RWPE1 (cell line): ENCODE data around the gene SLC2A13.

Experiments used
- CTCF ChIA-PET: fragments of 350-600 bp; sonication (Branson Sonifier 250); formaldehyde crosslinking; extraction: SDS; loops from one replicate; lab custom pipeline; 2021; lab: Yijun Ruan, JAX
- POLR2A ChIA-PET: fragments of 400-600 bp; formaldehyde crosslinking; extraction: SDS; loops from one replicate; lab custom pipeline; 2020; ENCODE audit warnings: antibody characterized with exemption; ENCODE audit not compliant: low non-redundant PET; lab: Yijun Ruan, JAX
- DNase-seq: peaks from one replicate; pipeline ENCODE4 v3.0.0; 2012; ENCODE audit warnings: low spot score
- H3K27ac ChIP-seq: fragments of 450-650 bp; 2 replicates; pipeline ENCODE4 v1.5.1; 2017
- TF ChIP-seq, protein P1 (sequence below): fragments of 450-650 bp; conservative IDR thresholded peaks from 2 replicates; pipeline ENCODE4 v1.5.1; 2017; ENCODE audit warnings: low read depth, mild to moderate bottlenecking

Gene SLC2A13

GRCh38 chr12:40039598-40039997, 66.3 kb downstream of the SLC2A13 start:
- TF ChIP-seq, protein P1, sequence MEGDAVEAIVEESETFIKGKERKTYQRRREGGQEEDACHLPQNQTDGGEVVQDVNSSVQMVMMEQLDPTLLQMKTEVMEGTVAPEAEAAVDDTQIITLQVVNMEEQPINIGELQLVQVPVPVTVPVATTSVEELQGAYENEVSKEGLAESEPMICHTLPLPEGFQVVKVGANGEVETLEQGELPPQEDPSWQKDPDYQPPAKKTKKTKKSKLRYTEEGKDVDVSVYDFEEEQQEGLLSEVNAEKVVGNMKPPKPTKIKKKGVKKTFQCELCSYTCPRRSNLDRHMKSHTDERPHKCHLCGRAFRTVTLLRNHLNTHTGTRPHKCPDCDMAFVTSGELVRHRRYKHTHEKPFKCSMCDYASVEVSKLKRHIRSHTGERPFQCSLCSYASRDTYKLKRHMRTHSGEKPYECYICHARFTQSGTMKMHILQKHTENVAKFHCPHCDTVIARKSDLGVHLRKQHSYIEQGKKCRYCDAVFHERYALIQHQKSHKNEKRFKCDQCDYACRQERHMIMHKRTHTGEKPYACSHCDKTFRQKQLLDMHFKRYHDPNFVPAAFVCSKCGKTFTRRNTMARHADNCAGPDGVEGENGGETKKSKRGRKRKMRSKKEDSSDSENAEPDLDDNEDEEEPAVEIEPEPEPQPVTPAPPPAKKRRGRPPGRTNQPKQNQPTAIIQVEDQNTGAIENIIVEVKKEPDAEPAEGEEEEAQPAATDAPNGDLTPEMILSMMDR, result no peak
- CTCF ChIA-PET, result no interaction called here
- POLR2A ChIA-PET, result no interaction called here
- no peak for DNase-seq
- no peak overlapping the region for H3K27ac ChIP-seq

DNA sequence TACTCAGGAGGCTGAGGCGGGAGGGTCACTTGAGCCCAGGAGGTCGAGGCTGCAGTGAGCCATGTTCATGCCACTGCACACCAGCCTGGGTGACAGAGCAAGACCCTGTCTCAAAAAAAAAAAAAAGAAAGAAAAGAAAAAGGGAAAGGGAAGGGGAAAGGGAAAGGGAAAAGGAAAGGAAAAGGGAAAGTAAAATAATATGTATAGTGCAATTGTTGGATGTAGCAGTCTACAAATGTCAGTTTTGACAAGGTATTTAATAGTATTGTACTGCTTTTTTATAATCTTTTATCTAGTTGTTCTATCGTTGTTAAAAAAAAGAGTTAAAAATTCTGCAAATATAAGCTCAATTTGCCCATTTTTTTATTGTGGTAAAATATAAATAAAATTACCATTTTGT, 67.3 kb downstream of the SLC2A13 start:
- no peak overlapping the region for H3K27ac ChIP-seq
- ChIA-PET CTCF (no interaction called here), POLR2A (no interaction called here)
- no peak for DNase-seq
- TF ChIP-seq, protein P1, result no peak

DNA sequence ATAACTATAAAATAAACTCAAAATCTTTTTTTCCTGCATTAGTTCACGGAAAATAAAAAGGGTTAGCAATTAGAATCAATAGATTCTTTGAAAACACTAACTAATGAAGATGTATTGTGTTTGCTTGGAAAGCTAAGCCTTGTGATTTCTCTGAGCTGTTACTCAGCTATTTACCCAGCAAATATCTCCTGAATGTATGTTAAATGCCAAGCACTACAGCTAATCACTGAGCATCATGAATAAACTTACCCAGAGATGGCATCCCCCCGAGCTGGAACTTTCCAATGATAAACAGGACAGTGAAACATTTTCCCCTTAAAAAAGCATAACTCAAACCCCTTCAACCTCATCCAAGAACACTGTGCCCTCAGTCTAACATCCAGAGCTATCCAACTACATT, 71.2 kb downstream of the SLC2A13 start:
- CTCF ChIA-PET, result no interaction called here
- no peak for DNase-seq
- POLR2A ChIA-PET, result no interaction called here
- no peak overlapping the region for H3K27ac ChIP-seq
- TF ChIP-seq, protein P1, result no peak

- ChIA-PET CTCF (interaction anchor here (1.1 kb wide), 1 partner anchor 23 kb away, joined by 3 read pairs; no protein-coding TSS in a partner anchor), POLR2A (no interaction called here)
- H3K27ac ChIP-seq, result no peak overlapping the region
These were observed 71.7 kb downstream of the SLC2A13 start for GRCh38 chr12:40034156-40034555.

DNA sequence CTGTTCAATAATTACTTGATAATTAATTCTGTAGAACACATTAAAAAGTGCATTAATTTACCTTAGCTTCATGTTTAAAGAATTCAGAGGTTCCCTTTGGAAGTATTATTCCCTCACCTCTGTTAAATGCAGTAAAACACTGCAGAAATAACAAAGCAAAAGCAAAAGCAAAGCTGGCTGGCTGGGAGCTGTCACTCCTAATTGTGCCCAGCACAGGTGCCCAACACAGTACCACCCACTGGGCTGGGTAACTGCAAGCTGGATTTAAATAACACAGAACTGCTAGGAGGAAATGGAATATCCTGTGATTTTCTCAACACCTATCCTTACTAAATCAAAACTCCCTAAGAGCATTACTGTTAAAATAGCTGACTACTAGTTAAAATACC, 72.6 kb downstream of the SLC2A13 start:
- TF ChIP-seq, protein P1, result no peak
- POLR2A ChIA-PET, result no interaction called here
- DNase-seq, result no peak
- CTCF ChIA-PET, result interaction anchor here (1.1 kb wide), 1 partner anchor 22 kb away, joined by 3 read pairs; no protein-coding TSS in a partner anchor
- H3K27ac ChIP-seq, result no peak overlapping the region

More at GRCh38 chr12:40034156-40034555, 71.7 kb downstream of the SLC2A13 start:
- TF ChIP-seq, protein P1, result no peak
- no peak for DNase-seq

GRCh38 chr12:40032433-40033241, 73.2 kb downstream of the SLC2A13 start:
- no peak overlapping the region for H3K27ac ChIP-seq
- CTCF ChIA-PET, result interaction anchor here (0.6 kb wide), 1 partner anchor 638 kb away, joined by 3 read pairs; no protein-coding TSS in a partner anchor
- POLR2A ChIA-PET, result no interaction called here
- DNase-seq, result no peak
- TF ChIP-seq, protein P1, result no peak
